Keratinocyte (primary cell): ENCODE data around the gene ARID3B. TPM values are rescaled to one million over a fixed set of nuclear protein-coding genes. Genes with fewer than 3 reads are reported as not detected.

Source experiments
- DNase-seq: peaks from one replicate; pipeline ENCODE4 v3.0.0-alpha.2; 2011; ENCODE audit warnings: low read depth, missing footprints, low spot score
- FAIRE-seq: peaks from 2 replicates; lab custom pipeline; 2011; peaks lifted over from hg19 to GRCh38; lab: Jason Lieb, UNC
- H2AFZ ChIP-seq: 2 replicates; pipeline ENCODE4 v1.6.0; 2012; ENCODE audit warnings: low read length, control low read depth, inconsistent platforms; ENCODE audit not compliant: control insufficient read depth
- H3K27ac ChIP-seq: 2 replicates; pipeline ENCODE4 v1.5.1; 2011; ENCODE audit warnings: low read length; ENCODE audit not compliant: control insufficient read depth, insufficient read depth
- H3K27me3 ChIP-seq: 3 replicates; pipeline ENCODE4 v1.6.0; 2011; ENCODE audit warnings: low read length; ENCODE audit not compliant: control insufficient read depth, insufficient read depth; ENCODE audit errors: extremely low read depth
- H3K36me3 ChIP-seq, 2 experiments: 2 replicates in 1 of 2; 3 replicates in 1 of 2; pipeline ENCODE4 v1.5.1; 2011; ENCODE audit warnings: low read length in 2 of 2, mild to moderate bottlenecking in 1 of 2; ENCODE audit not compliant: control insufficient read depth in 2 of 2, insufficient read depth in 2 of 2; ENCODE audit errors: extremely low read depth in 1 of 2
- H3K4me1 ChIP-seq: 3 replicates; pipeline ENCODE4 v1.5.1; 2011; ENCODE audit warnings: low read length; ENCODE audit not compliant: control insufficient read depth, insufficient read depth; ENCODE audit errors: extremely low read depth
- H3K4me2 ChIP-seq: 3 replicates; pipeline ENCODE4 v1.6.0; 2011; ENCODE audit warnings: low read depth, low read length; ENCODE audit not compliant: control insufficient read depth, insufficient read depth; ENCODE audit errors: extremely low read depth
- H3K4me3 ChIP-seq, 3 experiments: fragments of 200-600 bp in 1 of 3; sonication (generic) in 1 of 3; 2 replicates in 2 of 3; 3 replicates in 1 of 3; pipeline ENCODE4 v1.5.1; 2011 to 2016; ENCODE audit warnings: low read length in 3 of 3, mild to moderate bottlenecking in 3 of 3, control low read depth in 2 of 3, inconsistent platforms in 1 of 3, low read depth in 1 of 3, mixed read lengths in 1 of 3, mixed run types in 1 of 3, moderate library complexity in 1 of 3; ENCODE audit not compliant: control insufficient read depth in 2 of 3, insufficient read depth in 2 of 3; ENCODE audit errors: extremely low read depth in 1 of 3
- H3K79me2 ChIP-seq: 2 replicates; pipeline ENCODE4 v1.6.0; 2012; ENCODE audit warnings: low read length; ENCODE audit not compliant: control insufficient read depth, insufficient read depth
- H3K9ac ChIP-seq: 3 replicates; pipeline ENCODE4 v1.6.0; 2011; ENCODE audit warnings: low read length; ENCODE audit not compliant: control insufficient read depth, insufficient read depth; ENCODE audit errors: extremely low read depth
- H3K9me1 ChIP-seq: 3 replicates; pipeline ENCODE4 v1.6.0; 2011; ENCODE audit warnings: low read length; ENCODE audit not compliant: control insufficient read depth, insufficient read depth; ENCODE audit errors: extremely low read depth
- H3K9me3 ChIP-seq: 2 replicates; pipeline ENCODE4 v1.5.1; 2012; ENCODE audit warnings: low read depth, low read length; ENCODE audit not compliant: control insufficient read depth
- H4K20me1 ChIP-seq: 3 replicates; pipeline ENCODE4 v1.6.0; 2011; ENCODE audit warnings: low read length; ENCODE audit not compliant: control insufficient read depth, insufficient read depth; ENCODE audit errors: extremely low read depth
- EZH2 ChIP-seq: IDR thresholded peaks from one replicate; pipeline ENCODE4 v1.6.1; 2012; ENCODE audit warnings: inconsistent platforms, mild to moderate bottlenecking, low read length, moderate library complexity
- dilution Hi-C: fragments of 300-500 bp; cut with MboI; formaldehyde crosslinking; loops from one replicate; pipeline ENCODE4 v1.7.0; 2020; ENCODE audit warnings: low sequenced_read_pairs; ENCODE audit not compliant: extremely low pct_ligation_motif_present
- polyA plus RNA-seq, 5 experiments: library from polyadenylated mRNA; depleted of rRNA in 3 of 5; stranded (reverse) in 3 of 5; stranded (forward) in 1 of 5; unstranded in 1 of 5; fragments of >200 nt; gene quantifications; 1 replicate in 1 of 5; 2 replicates in 3 of 5; 3 replicates in 1 of 5; pipeline versions ENCODE4 v1.2.1 to v1.2.3, GENCODE V29; 2011 to 2012; ENCODE audit warnings: missing spikeins in 2 of 5, low read depth in 1 of 5, low replicate concordance in 1 of 5
- TF ChIP-seq, protein P1 (sequence below), 3 experiments: IDR thresholded peaks in 1 of 3; conservative IDR thresholded peaks in 1 of 3; optimal IDR thresholded peaks in 1 of 3; 2 replicates in 2 of 3; 3 replicates in 1 of 3; pipeline versions ENCODE3 to v1.5.1; 2011; ENCODE audit warnings: low read length in 3 of 3, mild to moderate bottlenecking in 3 of 3, moderate library complexity in 2 of 3, control low read depth in 1 of 3, inconsistent platforms in 1 of 3; ENCODE audit not compliant: insufficient read depth in 2 of 3; ENCODE audit errors: extremely low read depth in 1 of 3

ARID3B gene
- polyA plus RNA-seq, 1 donor (not counting 4 experiments of a cell fraction or from before 2014, with no cell fraction given), result 3.6 TPM

DNA sequence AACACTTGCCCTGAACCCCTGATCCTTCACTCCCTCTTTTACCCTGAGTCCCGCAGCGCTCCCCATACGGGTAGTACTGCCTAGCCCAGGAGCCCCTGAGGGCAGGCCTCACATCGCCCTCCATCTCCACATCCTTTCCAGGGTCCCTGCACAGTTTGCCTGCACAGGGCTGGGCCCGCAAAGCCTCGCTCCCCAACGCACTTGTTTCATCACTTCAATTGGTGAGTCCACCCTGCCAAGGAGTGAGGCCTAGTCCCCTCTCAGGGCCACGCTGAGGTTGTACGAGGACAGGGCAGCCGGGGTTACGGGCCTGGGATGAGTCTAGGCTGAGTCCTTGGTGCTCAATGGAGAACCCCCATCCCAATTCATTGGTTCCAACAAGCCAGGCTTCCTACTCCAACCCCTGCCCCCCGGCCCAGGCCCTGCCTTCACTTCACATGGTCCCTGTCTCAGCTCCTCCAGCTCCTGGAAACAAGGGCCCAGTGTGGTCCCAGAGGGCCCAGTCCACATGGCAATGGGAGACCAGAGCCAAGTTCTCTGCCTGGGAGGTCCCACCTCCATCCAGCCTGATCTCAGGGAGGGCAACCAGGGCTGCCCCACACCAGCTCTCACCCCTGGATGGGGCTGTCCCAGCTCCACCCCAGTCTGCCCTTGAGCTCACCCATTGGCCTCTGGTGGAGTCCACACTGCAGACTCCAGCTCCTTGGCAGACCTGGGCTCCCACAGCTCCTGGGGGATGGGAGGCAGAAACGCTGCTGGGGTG is 62.2 kb downstream of the ARID3B start:
- DNase-seq, result no peak
- Histone ChIP-seq H3K79me2 (no peaks in the 10 kb centered on the region), H3K4me3 (no peak overlapping the region), H3K36me3 (peaks cover 0 to 1% of the 10 kb centered on the region in 2 experiments), H3K4me2 (no peak overlapping the region), H3K9ac (no peak overlapping the region), H3K27ac (no peak overlapping the region), H3K9me1 (no peaks in the 10 kb centered on the region), H3K9me3 (no peaks in the 10 kb centered on the region), H3K4me1 (peaks cover 10% of the 10 kb centered on the region), H4K20me1 (no peaks in the 10 kb centered on the region), H3K27me3 (peaks cover 7% of the 10 kb centered on the region), H2AFZ (no peak overlapping the region)
- dilution Hi-C loops, result no loop called here
- no peak for FAIRE-seq
- TF ChIP-seq, protein P1, sequence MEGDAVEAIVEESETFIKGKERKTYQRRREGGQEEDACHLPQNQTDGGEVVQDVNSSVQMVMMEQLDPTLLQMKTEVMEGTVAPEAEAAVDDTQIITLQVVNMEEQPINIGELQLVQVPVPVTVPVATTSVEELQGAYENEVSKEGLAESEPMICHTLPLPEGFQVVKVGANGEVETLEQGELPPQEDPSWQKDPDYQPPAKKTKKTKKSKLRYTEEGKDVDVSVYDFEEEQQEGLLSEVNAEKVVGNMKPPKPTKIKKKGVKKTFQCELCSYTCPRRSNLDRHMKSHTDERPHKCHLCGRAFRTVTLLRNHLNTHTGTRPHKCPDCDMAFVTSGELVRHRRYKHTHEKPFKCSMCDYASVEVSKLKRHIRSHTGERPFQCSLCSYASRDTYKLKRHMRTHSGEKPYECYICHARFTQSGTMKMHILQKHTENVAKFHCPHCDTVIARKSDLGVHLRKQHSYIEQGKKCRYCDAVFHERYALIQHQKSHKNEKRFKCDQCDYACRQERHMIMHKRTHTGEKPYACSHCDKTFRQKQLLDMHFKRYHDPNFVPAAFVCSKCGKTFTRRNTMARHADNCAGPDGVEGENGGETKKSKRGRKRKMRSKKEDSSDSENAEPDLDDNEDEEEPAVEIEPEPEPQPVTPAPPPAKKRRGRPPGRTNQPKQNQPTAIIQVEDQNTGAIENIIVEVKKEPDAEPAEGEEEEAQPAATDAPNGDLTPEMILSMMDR (optimal IDR thresholded peaks at IDR 0.05 in 1 of 3, IDR thresholded peaks at IDR 0.05 in 1 of 3, conservative IDR thresholded peaks at IDR 0.05 in 1 of 3; ENCODE audit: extremely low read depth in 1 of 3, insufficient read depth in 2 of 3, low read length in 3 of 3), result no peak
- TF ChIP-seq EZH2, result no peak

DNA sequence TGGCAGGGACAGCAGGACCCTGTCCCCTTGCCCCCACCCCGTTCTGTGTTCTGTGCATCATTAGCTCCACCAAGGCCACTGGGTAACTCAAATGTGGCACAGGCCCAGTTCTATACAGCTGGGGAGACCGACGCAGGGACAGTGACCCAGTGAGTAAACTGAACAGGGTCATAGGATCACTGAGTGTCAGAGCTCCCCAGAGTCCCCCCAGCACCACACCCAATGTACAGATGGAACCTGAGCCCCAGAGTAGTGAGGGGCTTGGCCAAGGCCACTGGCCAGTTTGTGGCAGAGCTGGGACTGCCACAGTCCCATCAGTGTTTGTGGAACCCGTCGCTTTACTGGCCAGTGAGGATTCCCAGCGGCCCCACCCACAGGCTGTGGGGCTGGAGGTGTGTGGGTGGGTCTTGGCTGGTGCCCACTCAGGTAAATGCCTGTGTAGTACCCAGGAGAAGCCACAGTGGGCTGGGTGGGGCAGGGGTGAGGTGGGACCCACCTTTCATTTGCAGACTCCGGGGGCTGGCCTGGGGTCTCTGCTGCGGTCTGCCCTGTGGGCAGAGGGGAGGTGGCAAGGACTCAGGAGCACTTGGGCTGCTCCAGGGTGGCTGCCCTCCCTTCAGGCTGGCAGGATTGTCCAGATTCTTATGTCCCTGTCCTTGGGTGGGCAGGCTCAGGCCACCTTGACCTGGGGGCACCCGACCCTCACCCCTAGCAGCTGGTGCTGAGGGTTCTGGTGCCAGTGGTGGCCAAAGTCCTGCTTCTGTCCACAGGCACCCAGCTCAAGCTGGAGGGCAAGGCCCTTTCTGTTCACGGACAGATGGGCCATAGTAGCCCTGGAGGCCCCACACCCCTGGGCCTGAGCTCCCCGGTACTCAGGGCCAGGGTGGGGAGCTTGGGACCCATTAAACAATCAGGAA is 63.0 kb downstream of the ARID3B start:
- dilution Hi-C loops, result no loop called here
- Histone ChIP-seq H3K4me3 (no peak overlapping the region), H3K36me3 (peaks cover 0 to 1% of the 10 kb centered on the region in 2 experiments), H3K4me1 (peaks cover 2% of the 10 kb centered on the region), H3K79me2 (no peaks in the 10 kb centered on the region), H3K9me1 (no peaks in the 10 kb centered on the region), H3K27ac (no peak overlapping the region), H2AFZ (no peak overlapping the region), H3K27me3 (peaks cover 11% of the 10 kb centered on the region), H4K20me1 (no peaks in the 10 kb centered on the region), H3K9me3 (no peaks in the 10 kb centered on the region), H3K4me2 (no peak overlapping the region), H3K9ac (no peak overlapping the region)
- FAIRE-seq (no peak), DNase-seq (no peak)
- TF ChIP-seq, protein P1 (optimal IDR thresholded peaks at IDR 0.05 in 1 of 3, IDR thresholded peaks at IDR 0.05 in 1 of 3, conservative IDR thresholded peaks at IDR 0.05 in 1 of 3; ENCODE audit: extremely low read depth in 1 of 3, insufficient read depth in 2 of 3, low read length in 3 of 3), result no peak
- TF ChIP-seq EZH2, result no peak
